NOMO-1 treated with dmso at 0.1 percent for 144 hours (cell line): ENCODE measurements around the gene FOXK1.

Experiments
- DNase-seq: peaks from one replicate; lab custom pipeline; 2025; ENCODE audit not compliant: unreplicated experiment; lab: John Stamatoyannopoulos, UW

FOXK1 gene

DNA sequence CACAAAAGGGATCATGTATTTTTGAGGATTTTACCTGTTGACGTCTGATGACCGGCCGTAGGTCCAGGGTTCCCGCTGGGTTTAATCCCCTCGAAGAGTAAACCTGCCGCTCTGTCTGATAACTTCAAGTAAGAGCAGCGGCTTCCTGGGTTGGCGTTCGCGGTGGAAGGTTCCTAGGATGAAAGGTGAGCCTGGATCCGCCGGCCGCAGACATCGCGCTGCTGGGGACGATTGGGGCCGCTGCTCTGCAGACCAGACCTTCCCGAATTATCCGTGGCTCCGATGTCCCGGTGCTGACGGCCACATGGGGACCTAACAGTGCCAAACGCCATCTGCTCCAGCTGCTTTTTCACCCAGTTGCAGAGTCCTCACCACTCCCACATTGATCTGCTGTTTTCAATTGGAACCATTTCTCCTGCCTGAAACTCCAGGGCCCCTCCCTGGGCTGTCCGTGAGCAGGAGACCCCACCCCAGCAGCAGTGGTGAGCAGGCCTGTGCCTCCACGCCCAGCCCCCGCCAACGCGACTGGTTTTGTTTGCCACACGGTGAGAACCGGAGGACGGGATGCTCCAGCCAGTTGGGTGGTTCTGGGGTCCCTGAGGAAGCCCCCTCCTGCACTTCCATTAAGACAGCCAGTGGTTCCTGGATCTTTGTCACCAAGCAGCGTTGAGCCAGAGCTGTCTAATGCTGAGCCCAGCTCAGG is 81.1 kb downstream of the FOXK1 start:
- DNase-seq, result no peak

DNA sequence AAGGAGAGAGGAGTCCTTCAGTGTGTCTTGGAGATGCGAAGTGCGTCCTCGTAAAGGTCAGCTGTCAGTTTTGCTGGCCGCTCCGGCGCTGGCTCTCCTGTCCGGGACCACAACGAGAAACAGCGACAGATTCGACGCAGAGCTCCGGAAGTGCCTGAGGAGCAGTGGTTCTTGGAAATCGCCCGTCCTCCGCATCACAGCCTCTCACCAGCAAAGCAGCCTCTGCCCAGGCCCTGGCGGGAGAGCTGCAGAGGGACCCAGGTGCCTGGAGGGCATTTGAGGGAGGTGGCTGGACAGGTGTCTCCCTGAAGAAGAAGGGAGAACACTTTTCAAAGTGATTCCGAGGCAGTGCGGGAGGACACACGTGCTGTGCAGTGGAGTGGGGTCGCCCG is 81.7 kb downstream of the FOXK1 start:
- DNase-seq, result no peak

- no peak for DNase-seq
Measured at GRCh38 chr7:4764402-4765007, 82.4 kb downstream of the FOXK1 start.

DNA sequence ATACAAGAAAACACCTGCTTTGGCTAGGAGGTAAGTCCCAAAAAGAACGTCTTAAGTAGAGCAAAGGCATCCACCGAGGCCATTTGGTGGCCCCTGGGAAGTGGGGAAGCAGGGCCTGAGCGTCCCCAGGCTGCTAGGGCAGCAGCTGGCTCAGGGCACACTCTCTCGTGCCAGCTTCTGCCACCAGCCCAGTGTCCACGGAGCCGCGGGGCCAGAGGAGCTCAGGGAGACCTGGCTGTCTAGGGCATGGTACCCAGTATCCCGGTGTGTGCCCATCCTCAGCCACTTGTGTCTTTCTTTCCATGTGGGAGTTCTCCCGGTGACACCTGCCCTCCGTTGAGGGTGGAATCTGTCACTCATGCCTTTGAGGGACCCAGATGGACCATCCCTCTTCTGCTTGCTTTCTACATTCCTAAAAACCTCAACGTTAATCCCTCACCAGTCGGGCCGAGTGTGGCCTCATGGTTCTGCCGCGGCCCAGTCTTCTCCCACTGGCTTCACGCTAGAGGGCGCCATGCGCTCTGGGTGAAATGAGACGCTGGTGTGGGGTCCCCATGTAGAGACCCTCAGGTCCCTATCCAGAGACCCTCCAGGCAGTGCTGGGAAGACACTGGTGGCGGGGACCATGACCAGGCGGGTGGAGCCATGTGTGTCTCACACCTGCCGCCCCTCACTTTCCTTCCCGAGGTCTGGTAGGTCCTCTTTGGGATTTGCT is 83.8 kb downstream of the FOXK1 start:
- no peak for DNase-seq

DNA sequence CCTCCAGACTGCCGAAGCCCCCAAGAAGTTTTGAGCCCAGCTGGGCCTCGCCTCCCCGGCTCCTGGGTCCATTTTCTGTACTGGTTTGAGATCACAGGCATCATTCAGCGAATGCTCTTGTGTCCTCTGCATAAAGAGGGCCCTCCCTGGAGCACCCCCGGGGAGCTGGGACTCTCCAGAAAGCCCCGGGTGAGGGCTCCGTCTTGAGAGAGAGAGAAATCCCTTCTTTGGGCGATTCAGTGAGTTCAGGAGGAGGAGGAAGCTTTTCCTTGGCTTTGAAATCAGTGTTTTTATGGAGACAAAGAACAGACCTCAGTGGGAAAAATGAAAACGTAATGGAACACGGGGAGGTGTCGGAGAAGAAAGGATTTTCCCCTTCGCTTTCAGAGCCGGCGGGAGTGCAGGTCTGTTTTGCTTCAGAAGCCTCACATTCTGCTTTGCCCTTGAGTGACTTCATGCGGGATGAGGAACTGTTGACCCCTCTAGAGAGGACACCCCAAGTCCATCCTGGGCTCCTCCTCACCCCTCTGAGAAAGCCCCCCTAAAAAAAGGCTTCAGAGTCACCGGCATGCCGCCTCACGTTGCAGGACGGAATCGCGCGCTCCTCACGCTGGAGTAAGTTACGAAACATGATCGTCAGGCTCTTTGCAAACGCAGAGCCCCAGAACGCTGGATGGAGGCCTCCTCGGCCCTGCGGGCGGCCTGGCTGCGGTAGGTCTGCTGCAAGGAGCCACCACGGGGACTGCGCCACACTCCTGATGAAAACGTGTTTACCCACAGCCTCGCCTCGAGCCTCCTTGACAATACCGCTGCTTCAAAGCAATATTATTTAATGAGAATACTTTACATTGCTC is 84.8 kb downstream of the FOXK1 start:
- DNase-seq, result no peak

- DNase-seq, result no peak
Measured at GRCh38 chr7:4768597-4769569, 86.8 kb downstream of the FOXK1 start.

GRCh38 chr7:4769761-4770160 is 87.7 kb downstream of the FOXK1 start:
- DNase-seq, result no peak

- no peak for DNase-seq
Measured at GRCh38 chr7:4770886-4771285, 88.8 kb downstream of the FOXK1 start.

- DNase-seq, result no peak
Measured at GRCh38 chr7:4771737-4772136, 89.6 kb downstream of the FOXK1 start.

GRCh38 chr7:4772306-4772705 is 90.2 kb downstream of the FOXK1 start:
- DNase-seq, result no peak

- DNase-seq, result no peak
Measured at GRCh38 chr7:4774007-4774406, 91.9 kb downstream of the FOXK1 start.

GRCh38 chr7:4774658-4775249 is 92.7 kb downstream of the FOXK1 start:
- DNase-seq, result peak; percentile 62

GRCh38 chr7:4775250-4775847 is 93.3 kb downstream of the FOXK1 start, which contains the start of gene AP5Z1:
AP5Z1 (plus strand) TSS chr7:4775623; CDS start chr7:4775716, 93 bp downstream.
- peak; percentile 92 for DNase-seq

DNA sequence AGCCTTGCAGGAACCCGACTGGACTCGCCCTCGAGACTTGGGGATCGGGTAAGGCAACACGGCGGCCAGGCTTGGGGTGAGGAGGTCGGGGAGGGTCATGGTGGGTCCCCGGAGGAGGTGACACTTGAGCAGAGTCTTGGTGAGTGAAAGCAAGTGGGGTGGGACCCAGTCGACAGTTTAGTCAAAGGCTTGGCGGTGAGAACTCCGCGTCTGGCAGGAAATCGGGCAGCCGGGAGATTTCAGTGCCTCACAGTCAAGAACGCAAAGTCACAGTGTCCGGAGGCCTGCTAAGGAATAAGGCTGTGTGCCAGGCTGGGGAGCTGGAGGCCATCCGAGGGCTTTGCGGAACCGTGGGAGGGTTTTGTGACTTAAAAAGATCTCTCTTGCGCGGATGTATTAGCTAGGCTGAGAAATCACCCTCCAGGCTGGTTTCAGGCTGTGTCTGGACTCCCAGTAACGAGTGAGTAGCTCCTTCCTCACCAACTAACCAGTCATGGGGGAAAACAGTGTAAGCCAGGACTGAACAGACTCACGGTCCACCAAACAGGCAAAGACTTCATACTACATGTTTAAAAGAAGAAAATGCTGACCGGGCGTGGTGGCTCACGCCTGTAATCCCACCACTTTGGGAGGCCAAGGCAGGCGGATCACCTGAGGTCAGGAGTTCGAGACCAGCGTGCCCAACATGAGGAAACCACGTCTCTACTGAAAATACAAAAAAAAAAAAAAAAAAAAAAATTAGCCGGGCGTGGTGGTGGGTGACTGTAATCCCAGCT is 93.9 kb downstream of the FOXK1 start:
- no peak for DNase-seq

DNA sequence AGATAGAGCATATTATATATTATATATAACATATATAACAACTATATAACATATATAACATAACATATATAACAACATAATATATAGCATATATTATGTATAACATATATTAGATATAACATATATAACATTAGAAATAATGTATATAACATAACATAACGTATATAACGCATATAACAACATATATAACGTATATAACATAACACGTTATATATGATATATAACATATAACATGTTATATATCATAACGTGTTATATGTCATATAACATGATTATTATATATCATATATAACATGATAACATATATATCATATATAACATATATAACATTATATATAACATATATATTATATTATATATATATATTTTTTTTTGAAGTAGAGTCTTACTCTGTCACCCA is 97.0 kb downstream of the FOXK1 start:
- DNase-seq, result no peak

DNA sequence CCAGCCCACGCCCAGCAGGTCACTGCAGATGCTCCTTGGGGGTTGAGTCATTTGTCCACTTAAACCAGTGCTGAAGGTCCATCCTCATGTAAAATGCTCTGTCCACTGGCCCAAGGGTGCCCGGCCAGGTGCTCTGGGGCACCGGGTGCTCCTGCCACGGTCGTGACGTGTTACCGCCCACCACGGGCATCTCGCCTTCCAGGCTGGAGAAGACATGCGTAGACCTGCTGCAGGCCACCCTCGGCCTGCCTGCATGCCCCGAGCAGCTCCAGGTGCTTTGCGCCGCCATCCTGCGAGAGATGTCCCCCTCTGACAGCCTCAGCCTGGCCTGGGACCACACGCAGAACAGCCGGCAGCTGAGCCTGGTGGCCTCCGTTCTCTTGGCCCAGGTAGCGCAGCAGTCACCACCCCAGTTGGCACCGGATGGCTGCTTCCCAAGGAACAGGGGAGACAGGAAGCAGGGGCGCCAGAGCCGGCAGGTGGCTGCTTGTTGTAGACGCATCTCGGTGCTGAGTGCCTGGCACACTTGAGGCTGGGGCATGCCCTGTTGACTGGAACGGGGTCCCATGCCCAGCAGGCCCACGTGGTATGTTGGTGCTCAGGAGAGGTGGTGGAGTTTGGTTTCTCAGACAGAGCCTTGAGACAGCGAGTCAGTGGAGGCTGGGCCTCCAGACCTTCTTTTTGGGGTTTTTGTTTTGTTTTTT is 99.4 kb downstream of the FOXK1 start:
- DNase-seq, result no peak

DNA sequence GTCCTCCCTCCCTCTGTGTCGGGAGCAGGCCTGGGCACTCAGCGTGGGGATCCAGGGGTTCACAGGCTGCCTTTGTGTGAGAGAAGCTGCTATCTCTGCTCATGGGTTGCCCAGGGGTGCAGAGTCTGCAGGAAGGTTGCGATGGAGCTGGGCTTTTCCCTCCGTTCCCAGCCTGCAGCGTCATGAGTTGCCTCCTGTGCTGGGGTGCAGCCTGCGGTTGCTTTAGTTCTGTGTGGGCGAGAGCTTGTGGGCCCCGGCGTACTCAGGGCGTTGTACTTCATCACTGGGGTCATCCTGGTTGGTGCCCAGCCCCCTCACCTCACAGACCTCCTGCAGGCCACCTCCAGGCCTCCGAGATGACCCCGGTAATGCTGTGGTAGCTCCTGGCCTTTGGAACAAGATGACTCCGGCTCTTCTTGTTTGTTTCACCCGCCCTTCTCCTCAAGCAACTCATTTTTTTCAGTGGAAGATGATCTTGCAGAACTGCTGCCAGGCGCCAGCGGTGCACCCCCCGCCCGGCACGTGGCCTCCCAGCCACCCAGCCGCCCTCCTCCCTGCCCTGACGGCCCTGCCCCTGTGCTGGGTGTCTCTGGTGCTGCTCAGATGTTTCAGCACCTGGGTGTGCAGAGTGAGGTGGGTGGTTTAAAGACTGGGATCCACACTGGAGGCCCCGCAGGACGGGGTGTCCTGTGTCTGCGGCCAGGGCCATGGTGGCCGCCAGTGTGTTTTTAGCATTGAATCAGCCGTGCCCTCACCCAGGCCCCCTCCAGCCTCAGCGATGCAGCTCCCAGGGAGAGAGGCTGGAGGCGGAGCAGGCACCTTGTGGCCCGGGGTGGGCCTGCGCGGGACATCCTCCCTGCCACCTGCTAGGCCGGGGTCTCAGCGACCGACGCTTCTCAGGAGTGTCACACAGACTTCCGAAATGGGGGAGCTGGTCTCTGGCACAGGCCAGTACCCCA is 100.5 kb downstream of the FOXK1 start:
- DNase-seq, result no peak
